SJSA1 (cell line): ENCODE measurements around the gene TLR4. TPM values are rescaled to one million over a fixed set of nuclear protein-coding genes. Genes with fewer than 3 reads are reported as not detected.

Experiments
- DNase-seq, 2 experiments: peaks; one replicate each; pipeline ENCODE4 v3.0.0-alpha.2; 2015 to 2020; ENCODE audit warnings: low spot score in 2 of 2, low read depth in 1 of 2
- H3K27ac ChIP-seq: fragments of 250-450 bp; sonication (Bioruptor Pico); 2 replicates; pipeline ENCODE4 v1.5.1; 2020; ENCODE audit warnings: mild to moderate bottlenecking, moderate library complexity
- H3K27me3 ChIP-seq: fragments of 250-450 bp; sonication (Bioruptor Pico); replicated peaks from 2 replicates; pipeline ENCODE4 v1.5.1; 2020; ENCODE audit warnings: mild to moderate bottlenecking, moderate library complexity
- H3K36me3 ChIP-seq: fragments of 250-450 bp; sonication (Bioruptor Pico); 2 replicates; pipeline ENCODE4 v1.5.1; 2020; ENCODE audit warnings: mild to moderate bottlenecking
- H3K4me1 ChIP-seq: fragments of 250-450 bp; sonication (Bioruptor Pico); replicated peaks from 2 replicates; pipeline ENCODE4 v1.6.1; 2021; ENCODE audit warnings: mild to moderate bottlenecking
- H3K4me3 ChIP-seq: fragments of 250-450 bp; sonication (Bioruptor Pico); 2 replicates; pipeline ENCODE4 v1.5.1; 2020; ENCODE audit warnings: mild to moderate bottlenecking
- H3K9me3 ChIP-seq: fragments of 250-450 bp; sonication (Bioruptor Pico); replicated peaks from 2 replicates; pipeline ENCODE4 v1.5.1; 2020; ENCODE audit warnings: mild to moderate bottlenecking
- total RNA-seq: library from RNA; depleted of rRNA; stranded (reverse); fragments of >200 nt; shearing (Covaris generic); gene quantifications from 2 replicates; pipeline ENCODE4 v1.2.3, GENCODE V29; 2014

Gene TLR4
- total RNA-seq, 1 experiment from 2014 or later: 27.3 TPM

DNA sequence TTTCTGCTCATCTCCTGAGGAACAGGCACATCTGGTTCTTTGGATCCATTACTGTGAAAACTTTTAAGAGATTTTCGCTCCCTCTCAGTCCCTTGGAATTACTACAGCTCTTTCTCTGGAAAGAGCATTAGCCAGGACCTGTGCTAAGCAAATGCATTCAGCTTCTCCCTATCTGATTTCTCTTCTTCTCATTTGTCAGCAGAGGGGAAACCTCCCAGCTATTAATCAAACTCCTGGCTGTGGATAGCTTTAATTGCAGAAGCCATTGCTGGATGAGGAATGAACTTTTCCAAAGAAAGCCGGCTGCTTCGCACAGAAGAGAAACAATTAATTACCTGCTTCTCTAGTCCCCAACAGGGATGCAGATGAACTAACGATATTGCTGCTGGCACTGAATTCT lies 37.9 kb downstream of the TLR4 start:
- Histone ChIP-seq H3K4me3 (no peak overlapping the region), H3K27me3 (no peaks in the 10 kb centered on the region), H3K4me1 (no peaks in the 10 kb centered on the region), H3K9me3 (no peaks in the 10 kb centered on the region), H3K27ac (no peak overlapping the region), H3K36me3 (no peaks in the 10 kb centered on the region)
- DNase-seq: no peak

DNA sequence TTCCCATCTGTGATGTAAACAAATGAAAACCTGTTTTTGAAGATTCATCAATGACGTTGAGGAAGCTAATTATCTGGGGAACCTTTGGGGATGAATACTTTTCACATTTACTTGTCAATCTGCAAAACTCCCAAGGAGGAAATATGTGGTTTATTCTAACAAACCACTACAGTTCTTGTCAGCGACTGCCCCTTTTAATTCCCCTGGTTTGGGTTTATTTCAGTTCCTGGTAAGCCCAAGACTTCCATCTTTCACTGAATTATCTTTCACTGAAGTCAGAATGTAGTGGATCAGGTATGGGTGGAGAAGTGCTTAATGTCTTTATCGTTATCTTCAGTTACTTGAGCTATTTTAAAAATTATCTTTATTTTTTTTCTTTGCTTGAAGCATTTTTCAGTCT lies 40.2 kb downstream of the TLR4 start:
- H3K4me3 ChIP-seq: no peak overlapping the region
- no peaks in the 10 kb centered on the region for H3K27me3 ChIP-seq
- H3K9me3 ChIP-seq: no peaks in the 10 kb centered on the region
- no peak overlapping the region for H3K27ac ChIP-seq
- H3K36me3 ChIP-seq: no peaks in the 10 kb centered on the region
- DNase-seq: no peak
- H3K4me1 ChIP-seq: no peaks in the 10 kb centered on the region

DNA sequence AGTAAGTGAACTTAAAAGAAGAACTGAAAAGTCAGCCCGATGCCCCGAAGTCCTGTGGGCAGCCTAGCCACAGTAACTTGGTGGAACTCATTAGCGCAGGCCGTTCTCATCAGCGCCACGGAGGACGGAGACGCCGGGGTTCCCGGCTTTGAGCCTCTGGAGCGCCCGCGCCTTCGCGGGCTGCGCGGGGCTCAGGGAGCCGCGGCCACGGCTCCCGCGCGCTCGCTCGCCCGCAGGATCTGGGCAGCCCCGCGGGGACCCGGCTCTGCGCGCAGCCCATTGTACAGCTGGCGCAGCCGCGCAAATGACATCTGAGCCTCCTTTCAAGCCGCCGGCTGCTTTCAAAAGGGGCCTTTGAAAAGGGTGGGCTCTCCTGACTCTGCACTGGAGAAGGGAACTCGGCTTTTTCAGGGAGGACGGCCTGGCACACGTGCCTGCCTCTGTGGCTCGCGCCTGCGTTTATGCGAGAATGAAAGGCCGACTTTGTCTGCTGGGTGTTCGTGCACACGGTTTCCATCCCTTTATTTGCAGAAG lies 40.7 kb downstream of the TLR4 start:
- Histone ChIP-seq H3K4me3 (no peak overlapping the region; the same call in 1 of the 2 replicates), H3K27ac (no peak overlapping the region), H3K36me3 (no peaks in the 10 kb centered on the region), H3K9me3 (no peaks in the 10 kb centered on the region), H3K27me3 (no peaks in the 10 kb centered on the region), H3K4me1 (no peaks in the 10 kb centered on the region)
- no peak for DNase-seq

DNA sequence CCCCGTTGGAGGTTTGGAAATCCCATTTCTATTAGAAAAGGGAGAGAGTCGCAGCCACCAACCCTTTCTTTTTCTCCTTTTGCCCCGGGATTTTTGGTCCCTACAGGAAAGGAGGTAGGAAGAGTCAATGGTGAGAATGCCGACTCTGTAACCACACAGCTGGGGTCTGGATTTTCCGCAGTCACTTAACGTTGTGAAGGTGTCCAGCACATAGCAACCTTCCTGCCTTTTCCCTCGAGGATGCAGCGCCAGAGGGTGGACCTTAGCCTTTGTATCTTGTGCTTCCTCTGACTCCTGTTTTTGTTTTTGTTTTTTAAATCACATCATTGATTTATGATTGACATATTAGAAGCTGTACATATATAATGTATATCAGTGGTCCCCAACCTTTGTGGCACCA lies 41.4 kb downstream of the TLR4 start:
- Histone ChIP-seq H3K9me3 (no peaks in the 10 kb centered on the region), H3K4me1 (no peaks in the 10 kb centered on the region), H3K27ac (no peak overlapping the region), H3K36me3 (no peaks in the 10 kb centered on the region), H3K4me3 (no peak overlapping the region), H3K27me3 (no peaks in the 10 kb centered on the region)
- DNase-seq: no peak

DNA sequence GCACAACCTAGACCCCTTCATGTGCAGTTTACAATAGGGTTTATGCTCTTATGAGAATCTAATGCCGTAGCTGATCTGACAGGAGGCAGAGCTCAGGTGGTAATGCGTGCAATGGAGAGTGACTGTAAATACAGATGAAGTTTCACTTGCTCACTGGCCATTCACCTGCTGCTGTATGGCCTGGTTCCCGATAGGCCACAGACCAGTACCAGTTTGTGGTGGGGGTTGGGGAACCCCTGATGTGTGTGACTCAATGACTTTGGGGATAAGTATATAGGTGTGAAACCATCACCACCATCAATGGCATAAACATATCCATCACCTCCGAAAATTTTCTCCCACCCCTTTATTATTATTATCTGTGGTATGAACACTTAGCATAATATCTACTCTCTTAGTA lies 42.1 kb downstream of the TLR4 start:
- Histone ChIP-seq H3K4me3 (no peak overlapping the region), H3K9me3 (no peaks in the 10 kb centered on the region), H3K36me3 (no peaks in the 10 kb centered on the region), H3K27ac (no peak overlapping the region), H3K4me1 (no peaks in the 10 kb centered on the region), H3K27me3 (no peaks in the 10 kb centered on the region)
- DNase-seq: no peak

DNA sequence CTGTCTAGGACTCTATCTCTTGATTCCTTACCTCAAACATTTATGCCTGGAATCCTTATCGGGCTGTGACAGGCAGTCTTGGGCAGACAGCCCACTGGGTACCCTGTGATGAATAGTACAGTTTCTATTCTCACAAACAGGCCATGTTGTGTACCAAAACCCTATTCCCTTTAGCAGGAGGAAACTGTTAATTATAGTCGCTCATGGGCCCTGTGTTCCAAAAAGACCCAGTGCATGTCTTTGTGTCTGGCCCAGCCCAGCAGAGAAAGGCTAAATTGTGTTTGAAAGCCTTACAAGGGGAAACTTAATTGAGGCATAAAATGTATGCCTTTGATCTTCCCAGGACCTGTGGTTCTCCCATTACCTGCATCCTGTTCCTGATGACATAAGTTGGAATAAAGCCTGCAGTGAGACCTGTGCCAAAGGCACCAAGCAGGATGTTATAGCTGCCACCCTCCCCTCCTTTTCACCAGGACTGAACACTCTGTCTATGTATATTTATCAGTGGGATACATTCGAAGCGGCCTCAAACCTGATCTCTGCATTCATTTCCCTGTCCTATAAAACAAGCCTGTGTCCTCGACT lies 43.3 kb downstream of the TLR4 start:
- no peaks in the 10 kb centered on the region for H3K36me3 ChIP-seq
- no peaks in the 10 kb centered on the region for H3K4me1 ChIP-seq
- no peaks in the 10 kb centered on the region for H3K27me3 ChIP-seq
- DNase-seq: no peak
- H3K4me3 ChIP-seq: no peak overlapping the region
- no peaks in the 10 kb centered on the region for H3K9me3 ChIP-seq
- H3K27ac ChIP-seq: no peak overlapping the region

DNA sequence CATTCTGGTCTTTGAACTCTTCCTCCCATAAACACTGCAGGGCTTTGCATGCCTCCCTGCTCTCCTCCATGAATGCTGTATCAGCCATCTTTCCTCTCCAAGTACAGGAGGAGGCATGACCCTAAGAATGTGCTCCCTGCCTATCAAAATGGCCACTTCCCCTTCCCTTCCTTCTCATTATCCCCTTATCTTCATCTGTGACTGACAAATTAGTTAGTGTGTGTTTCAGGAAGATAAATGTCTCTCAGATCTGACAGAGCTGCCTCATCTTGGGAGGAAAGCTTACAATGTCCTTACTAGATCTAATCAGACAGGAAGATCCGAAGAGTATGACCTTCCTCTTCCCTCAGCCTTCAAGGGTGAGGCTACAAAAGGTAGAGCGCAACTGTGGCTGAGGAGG lies 46.2 kb downstream of the TLR4 start:
- Histone ChIP-seq H3K4me1 (0 out of 2 replicates have a peak, but pooled peaks cover 2% of the 10 kb centered on the region), H3K4me3 (no peak overlapping the region), H3K9me3 (no peaks in the 10 kb centered on the region), H3K36me3 (no peaks in the 10 kb centered on the region), H3K27me3 (no peaks in the 10 kb centered on the region), H3K27ac (no peak overlapping the region)
- no peak for DNase-seq

DNA sequence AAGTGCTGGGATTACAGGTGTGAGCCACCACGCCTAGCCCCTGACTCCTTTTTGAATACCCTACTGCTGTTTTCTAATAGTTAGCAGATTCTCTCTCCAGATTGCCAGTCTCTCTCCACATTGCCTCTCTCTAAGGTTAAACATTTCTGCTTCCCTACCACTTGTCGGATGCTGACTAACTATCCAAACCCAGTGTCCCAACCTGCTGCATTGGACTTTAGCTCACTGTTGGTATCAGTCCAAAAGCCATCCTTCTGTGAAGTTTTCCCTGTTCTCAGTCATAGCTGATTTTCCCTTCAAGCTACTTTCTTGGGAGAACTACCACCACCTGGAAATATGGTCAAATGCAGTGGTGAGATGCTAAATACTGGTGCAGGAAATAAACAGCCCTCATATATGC lies 48.7 kb downstream of the TLR4 start:
- H3K36me3 ChIP-seq: no peaks in the 10 kb centered on the region
- no peak overlapping the region for H3K4me3 ChIP-seq
- no peaks in the 10 kb centered on the region for H3K27me3 ChIP-seq
- H3K27ac ChIP-seq: no peak overlapping the region
- H3K9me3 ChIP-seq: no peaks in the 10 kb centered on the region
- DNase-seq: no peak
- H3K4me1 ChIP-seq: 0 out of 2 replicates have a peak, but pooled peaks cover 5% of the 10 kb centered on the region

DNA sequence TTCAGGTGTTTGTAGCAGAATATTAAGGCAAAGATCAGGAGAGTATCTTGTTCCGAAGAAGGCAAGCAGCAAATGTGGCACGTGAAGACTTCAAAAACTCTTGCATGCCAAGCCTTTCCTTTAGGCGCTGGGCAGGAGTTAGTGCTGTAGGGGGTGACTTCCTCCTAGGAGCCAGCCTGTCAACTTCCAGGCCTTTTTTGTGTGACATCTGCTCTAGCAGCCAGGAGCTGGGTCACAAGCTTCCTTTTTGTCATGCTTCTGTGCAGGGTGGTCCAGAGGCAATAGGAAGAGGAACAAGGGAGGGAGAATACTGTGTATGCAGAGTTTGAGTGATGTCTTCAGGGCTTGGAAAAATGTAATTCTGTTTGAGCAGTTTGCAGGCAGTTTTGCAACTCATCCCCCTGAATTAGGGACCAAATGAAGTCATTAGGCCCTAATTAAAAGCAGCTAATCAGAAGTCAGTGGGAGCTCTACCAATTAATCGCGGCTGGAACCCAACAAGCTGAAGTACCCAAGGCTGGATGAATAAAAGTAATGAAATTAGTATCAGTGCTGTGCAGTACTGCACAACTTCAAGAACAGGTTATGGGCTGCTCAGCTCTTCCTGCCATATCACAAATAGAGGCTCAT lies 53.5 kb downstream of the TLR4 start:
- H3K4me3 ChIP-seq: no peak overlapping the region
- H3K4me1 ChIP-seq: peaks cover 9% of the 10 kb centered on the region
- no peaks in the 10 kb centered on the region for H3K27me3 ChIP-seq
- no peak overlapping the region for H3K27ac ChIP-seq
- no peaks in the 10 kb centered on the region for H3K36me3 ChIP-seq
- DNase-seq: no peak
- H3K9me3 ChIP-seq: no peaks in the 10 kb centered on the region

DNA sequence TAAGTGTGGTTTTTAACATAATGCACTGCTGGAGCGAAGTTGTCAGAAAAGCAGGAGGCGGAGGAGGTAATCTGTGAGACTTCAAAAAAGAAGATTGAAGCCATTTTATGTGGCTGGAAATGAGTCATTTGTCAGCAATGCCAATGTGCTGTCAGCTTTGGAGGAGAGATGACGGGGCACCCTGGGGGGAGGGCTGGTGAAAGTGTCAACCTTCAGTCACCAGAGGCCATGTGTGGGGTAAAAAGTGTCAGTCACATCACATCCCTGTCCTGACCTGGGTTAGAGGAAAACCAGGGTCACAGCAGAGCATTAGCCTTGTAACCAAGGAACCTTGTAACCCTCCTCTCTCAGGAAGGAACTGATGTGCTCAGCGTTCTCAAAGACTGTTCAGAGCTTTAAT lies 59.1 kb downstream of the TLR4 start:
- Histone ChIP-seq H3K4me1 (peaks cover 16% of the 10 kb centered on the region), H3K4me3 (no peak overlapping the region), H3K36me3 (no peaks in the 10 kb centered on the region), H3K27ac (peak overlapping the region; percentile 32; the same call in 1 of the 2 replicates), H3K9me3 (no peaks in the 10 kb centered on the region), H3K27me3 (no peaks in the 10 kb centered on the region)
- DNase-seq: peak; percentile 75 to 82

DNA sequence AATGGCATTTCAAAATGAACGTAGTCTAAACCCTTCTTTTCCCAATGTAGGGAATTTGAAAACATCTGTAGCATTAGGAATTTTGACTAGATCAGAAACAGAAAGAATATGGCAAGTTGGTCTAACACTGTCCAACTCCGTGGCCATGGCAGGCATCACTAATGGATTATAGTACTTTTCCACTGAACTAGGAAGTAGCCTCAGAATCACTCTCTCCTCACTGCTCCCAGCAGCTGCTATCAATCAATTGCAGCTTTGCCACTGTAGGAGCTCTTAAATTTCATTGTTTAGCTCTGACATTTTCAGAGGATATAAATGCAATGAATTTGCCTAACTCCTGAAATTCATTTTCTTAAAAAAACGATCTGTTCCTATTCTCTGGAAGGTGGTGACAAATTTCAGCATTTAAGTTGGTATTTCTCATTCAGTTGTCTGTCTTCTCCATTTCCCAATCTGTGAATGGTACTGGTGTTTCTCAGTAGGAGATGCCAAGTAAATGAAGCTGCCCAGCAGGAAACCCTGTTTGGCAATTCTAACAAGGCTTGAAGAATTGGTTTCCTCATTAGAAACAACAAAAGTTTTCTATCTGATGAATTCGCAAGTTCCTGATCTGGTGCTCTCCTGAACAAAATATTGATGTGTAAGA lies 64.7 kb downstream of the TLR4 start:
- no peak for DNase-seq

DNA sequence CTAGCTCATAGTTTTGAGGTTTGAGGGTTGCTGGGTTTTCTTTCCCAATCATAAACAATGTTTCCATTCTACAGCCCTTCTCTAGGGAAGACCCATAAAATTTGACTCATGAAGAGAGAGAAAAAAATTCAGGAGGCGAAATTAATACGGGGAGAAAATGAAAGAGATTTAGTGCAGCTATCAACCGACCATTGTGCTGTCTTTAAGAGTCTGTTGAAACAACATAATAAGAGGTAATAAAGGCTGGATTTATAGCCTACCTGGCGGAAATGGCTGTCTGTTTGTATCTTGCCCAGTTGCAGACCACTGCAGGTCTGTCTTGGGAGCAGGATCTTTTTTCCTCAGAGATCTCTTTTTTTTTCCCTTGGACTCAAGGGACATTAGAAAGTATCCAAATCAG lies 66.9 kb downstream of the TLR4 start:
- Histone ChIP-seq H3K27me3 (no peaks in the 10 kb centered on the region), H3K27ac (no peak overlapping the region)

More for the DNA sequence above, 64.7 kb downstream of the TLR4 start:
- Histone ChIP-seq H3K27ac (no peak overlapping the region), H3K9me3 (no peaks in the 10 kb centered on the region), H3K27me3 (no peaks in the 10 kb centered on the region), H3K36me3 (no peaks in the 10 kb centered on the region), H3K4me1 (peaks cover 11% of the 10 kb centered on the region), H3K4me3 (no peak overlapping the region)

DNA sequence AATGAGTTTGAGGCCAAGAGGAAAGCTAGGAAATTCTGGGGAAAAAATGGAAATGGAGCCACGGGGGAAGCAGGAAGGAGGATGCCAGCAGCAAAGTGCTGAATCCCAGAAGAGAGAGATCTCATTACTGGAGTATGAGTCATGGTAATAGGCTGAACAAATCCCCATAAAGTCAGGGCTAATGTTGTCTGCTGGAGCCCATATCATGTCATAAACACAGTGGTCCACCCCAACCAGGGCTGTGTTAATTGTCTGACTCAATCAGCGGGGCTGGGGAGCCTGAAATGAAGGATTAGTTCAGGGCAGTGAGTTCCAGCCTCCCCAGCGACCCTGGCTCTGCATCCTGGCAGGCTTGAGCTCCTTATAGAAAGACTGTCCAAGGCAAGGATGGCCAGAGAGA lies 68.8 kb downstream of the TLR4 start:
- Histone ChIP-seq H3K4me3 (no peak overlapping the region), H3K27me3 (no peaks in the 10 kb centered on the region), H3K4me1 (peaks cover 11% of the 10 kb centered on the region), H3K36me3 (no peaks in the 10 kb centered on the region), H3K9me3 (no peaks in the 10 kb centered on the region), H3K27ac (no peak overlapping the region)
- DNase-seq: peak; percentile 53 to 54

More for the DNA sequence above, 66.9 kb downstream of the TLR4 start:
- Histone ChIP-seq H3K4me1 (peaks cover 11% of the 10 kb centered on the region), H3K9me3 (no peaks in the 10 kb centered on the region), H3K4me3 (no peak overlapping the region), H3K36me3 (no peaks in the 10 kb centered on the region)
- DNase-seq: no peak
